Right renal cortex interstitium (tissue), 3 donors: ENCODE results near the gene ECHDC1. TPM values are rescaled to one million over a fixed set of nuclear protein-coding genes. Genes with fewer than 3 reads are reported as not detected.

Experiments used
- DNase-seq, 3 donors: peaks; one replicate each; pipeline ENCODE4 v3.0.0-alpha.2; 2013; ENCODE audit warnings: low read depth in 3 of 3, low spot score in 2 of 3
- polyA plus RNA-seq, 3 donors: library from polyadenylated mRNA; unstranded; fragments of 120-200 nt; gene quantifications; one replicate each; pipeline ENCODE4 v1.2.1, GENCODE V29; 2013; ENCODE audit not compliant: insufficient read length in 3 of 3

The ECHDC1 gene
- polyA plus RNA-seq, 3 donors: 86.8 to 94.5 (median 89.2) TPM

DNA sequence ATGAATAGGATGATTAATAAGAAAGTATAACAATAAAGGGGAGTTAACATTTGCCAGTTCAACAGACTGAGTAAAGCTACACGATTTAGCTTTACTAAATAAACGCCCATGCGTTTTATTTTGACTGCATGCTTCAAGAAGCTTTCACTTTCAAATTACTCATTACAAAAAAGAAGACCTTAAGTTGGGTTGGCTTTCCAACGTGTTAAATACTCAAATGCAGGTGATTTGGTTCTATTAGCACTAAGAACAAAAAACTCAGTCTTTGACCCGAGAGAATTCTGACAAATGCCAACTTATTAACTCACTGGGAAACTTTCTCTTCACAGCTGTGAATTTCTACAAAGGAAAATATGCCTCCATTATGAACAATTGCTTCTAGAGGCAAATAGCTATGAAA, 51.9 kb downstream of the ECHDC1 start:
- no peak for DNase-seq

DNA sequence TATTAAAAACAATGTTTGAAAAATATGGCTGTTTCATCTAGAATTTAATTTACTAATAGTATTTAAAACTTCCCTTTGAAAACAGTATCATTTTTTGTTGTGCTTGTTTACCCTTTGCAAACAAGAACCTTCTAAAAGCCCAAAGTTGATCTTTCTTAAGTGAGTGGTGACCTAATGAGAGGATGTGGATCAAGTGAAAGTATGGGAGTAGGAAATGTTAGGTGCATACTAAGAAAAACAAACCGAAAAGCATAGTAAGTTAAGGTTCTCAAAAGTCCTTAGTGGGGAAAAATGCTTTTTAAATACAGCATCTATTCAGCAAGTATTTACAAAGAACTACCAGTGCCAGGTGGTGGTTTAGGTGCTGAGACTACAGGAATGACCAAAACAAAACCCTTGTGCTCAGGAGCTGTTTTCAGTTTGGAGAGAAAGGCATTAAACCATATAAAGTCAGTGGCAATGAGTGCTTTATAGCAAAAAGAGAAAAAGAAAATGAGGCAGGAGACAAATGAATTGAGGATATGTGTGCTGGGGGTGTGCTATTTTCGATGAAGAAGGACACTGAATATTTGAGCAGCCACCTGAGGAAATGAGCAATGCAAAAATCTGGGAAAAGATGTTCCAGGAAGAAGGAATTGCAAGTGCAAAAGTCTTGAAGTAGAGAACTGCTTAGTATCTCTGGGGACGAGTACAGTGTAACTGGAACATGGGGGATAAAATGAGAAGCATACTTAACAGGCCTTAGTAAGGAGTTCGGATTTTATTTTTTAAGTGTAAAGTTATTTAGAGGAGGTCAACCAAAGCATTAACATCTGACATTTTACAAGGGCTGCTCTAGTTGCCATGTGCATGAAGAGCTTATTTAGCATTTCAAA, 52.8 kb downstream of the ECHDC1 start:
- no peak for DNase-seq

DNA sequence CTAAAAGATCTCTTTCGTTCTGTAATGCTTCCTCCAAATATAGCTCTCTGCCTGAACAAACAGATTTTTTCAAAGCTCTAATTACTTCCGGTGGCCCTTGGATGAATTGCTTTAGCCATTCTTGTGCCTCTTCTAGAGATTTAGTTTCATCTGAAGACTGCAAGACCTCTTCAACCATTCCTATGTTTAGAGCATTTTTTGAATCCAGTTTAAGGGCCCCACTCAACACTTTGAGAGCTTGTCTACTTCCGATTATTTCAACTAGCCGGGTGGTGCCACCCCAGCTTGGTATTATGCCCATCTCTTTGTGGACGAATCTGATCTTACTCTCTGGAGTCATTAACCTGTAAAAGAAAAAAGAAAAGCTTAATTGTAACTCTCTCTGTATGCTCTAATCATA, 53.5 kb downstream of the ECHDC1 start:
- DNase-seq: no peak

DNA sequence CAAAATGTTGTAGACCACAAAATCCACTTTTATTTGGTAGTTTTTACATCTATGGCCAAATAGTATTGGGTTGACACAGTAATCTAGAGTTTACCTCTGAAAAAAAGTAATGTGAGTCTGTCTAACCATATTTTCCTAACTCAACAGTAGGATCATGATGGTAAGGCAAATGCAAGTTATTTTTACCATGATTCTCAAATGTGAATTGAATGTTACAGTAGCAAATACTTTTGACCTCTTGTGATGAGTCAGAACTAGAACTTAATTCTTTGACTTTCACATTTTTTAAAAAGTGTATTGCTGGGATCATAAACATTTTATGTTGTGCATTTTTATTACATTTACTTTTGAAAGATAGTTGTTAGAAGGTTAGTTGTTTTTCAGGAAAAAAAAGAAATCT, 54.7 kb downstream of the ECHDC1 start:
- no peak for DNase-seq

DNA sequence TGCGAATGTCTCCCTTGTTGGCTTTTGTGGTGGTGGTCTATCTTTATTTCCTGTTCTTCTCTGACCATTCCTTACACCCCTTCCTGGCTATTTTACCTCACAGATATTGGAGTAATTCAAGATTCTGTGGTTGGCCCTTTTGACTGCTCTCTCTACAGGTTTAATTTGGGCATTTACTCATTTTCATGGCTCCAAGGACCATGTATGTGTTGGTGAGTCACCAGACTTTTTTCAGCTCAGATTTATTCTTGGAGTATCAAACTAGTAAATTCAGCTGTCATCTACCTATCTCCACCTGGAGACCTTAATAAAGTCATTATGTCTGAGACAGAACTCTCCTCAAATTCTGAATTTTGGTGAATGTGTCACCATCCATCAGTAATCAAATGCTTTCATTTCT, 61.2 kb downstream of the ECHDC1 start:
- no peak for DNase-seq

DNA sequence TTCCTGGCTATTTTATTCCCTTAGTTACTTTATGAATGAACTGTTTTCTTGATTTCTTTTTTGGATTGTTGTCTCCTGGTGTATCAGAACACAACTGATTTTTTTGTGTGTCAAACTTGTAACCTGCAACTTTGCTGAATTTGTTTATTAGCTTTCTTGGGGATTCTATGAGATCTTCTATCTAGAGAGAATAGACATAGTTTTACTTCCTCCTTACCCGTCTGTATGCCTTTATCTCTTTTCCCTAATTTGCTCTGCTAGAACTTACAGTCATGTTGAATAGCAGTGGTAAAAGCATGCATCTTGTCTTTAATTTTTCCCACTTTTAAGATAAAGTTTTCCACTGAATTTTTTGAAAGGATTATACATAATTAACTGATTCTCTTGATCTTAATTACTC, 63.6 kb downstream of the ECHDC1 start:
- no peak for DNase-seq

DNA sequence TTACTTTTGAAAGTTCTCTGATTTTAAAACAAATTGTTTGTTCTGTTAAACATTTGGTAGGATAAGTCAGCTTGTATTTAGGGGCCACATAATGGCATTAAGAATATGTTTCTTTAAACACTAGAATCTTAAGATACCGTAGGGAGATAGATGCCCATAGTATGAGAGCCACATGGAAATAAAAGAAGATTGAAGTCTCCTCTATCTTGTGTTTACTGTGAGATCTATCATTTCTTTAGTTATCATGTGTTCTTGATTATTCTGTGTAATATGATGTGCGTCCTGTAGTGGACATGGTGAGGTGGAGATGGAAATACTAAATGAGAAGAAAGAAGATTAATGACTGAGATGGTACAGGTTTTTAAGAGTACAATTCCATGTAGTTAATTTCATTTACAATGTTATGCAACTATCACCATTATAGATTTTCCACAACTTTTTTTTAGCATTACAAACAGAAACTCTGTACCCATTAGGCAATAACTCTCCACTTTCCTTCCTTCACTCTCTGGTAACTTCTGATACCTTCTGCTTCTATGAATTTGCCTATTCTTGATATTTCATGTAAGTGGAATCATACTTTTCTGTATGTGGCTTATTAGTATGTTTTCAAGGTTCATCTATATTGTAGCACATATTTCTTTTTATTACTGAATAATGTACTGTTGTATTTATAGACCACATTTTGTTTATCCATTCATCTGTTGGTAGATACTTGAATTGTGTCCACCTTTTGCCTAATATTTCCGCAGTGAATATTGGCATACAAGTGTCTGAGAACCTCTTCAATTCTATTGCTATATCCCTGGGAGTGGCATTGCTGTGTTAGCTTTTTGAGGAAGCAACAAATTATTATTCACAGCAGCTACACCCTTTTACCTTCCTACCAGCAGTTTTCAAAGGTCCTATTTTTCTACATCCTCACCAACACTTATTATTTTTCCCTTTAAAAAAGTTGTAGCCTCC, 65.2 kb downstream of the ECHDC1 start:
- DNase-seq: no peak

DNA sequence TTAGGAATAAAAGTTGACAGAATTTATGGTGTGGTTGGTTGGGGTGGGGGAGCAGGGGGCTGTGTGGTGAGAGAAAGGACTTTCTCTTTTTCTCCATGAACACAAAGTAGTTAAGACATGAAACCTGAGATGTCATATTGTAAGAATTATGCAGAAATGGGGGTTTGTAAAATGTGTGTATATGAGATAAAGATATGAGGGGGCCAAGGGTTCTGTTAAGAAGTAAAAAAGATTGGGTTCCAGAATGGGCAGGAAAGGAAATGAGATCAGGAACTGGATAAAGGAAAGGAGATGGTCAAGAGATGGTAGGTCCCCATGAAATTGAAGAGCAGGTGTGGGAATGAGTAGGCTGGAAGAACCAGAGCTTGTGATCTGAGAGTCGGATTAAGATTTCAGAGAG, 67.1 kb downstream of the ECHDC1 start:
- no peak for DNase-seq

DNA sequence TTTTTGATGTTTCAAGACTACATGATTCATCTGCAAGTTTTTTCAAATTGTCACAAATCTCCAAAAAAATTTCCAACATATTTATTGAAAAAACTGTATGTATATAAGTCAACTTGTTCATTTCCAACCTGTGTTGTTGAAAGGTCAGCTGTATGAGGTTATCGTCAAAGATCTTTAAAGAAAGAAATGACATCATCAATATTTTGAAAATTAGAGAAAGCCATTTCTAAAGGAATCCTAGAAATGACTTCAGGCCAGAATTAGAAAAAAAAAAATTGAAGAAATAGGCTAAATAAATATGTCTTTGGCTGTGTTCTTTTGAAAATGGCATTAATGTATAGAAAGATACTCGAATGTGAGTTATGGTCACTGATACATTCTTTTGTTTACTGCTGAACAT, 69.9 kb downstream of the ECHDC1 start:
- DNase-seq: no peak

DNA sequence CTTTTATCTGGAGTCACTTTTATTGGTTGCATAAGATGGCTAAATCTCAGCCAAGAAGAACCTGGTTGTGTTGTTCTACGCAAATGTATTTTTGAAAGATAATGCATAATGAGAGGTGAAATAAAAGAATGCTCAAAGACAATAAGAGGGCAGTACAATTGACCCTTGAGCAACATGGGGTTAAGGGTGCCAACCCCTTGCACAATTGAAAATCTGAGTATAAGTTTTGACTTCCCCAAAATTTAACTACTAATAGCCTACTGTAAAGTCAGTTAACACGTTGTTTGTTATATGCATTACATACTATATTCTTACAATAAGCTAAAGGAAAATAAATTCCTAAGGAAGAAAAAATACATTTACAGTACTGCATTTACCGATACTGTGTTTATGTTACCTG, 70.8 kb downstream of the ECHDC1 start:
- DNase-seq: no peak

DNA sequence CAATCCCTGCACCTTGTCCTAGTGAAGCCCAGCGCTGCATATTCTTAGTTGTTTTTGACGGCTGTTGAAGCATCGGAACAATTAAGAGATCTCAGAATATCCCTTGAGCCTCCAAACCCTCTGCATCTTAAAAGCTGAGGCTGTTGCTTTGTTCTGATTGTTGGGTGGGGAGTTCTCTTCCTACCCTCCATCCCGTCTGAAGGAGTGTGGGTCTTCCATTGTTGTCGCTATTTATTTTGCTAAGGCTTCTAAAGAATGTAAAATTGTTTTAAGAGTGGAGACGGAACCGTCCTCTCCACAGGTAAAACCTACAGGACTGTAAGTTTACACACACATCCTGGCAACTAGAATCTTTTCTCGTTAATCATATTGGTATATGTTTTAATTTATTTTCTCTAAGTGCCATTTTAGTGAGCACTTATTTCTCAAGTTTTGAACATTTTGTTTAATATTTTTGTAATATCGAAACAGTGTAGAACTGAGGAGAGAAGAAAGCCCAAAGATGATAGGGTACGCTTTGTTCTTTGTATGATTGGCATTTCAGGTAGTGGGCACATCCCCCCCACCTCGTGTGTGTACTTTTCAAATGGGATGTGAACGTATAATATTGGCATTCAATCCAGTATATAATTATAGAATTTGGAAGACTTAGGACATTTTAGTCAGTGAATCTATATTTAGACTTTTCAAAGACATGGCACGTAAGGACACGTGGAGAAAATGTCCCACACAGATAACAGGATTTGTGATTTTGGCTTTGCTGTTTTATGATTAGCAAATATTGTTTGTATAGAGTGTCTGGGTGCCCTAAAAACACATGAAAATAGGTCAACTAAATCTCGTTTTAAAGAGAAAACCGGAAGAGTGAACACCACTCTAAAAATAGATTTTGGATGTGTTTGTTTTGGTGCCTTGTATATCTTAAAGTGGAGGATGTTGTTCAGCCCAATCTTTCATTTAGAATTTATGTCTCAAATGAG, 75.5 kb downstream of the ECHDC1 start:
- DNase-seq: peak; percentile 25 to 68 (median 49)

DNA sequence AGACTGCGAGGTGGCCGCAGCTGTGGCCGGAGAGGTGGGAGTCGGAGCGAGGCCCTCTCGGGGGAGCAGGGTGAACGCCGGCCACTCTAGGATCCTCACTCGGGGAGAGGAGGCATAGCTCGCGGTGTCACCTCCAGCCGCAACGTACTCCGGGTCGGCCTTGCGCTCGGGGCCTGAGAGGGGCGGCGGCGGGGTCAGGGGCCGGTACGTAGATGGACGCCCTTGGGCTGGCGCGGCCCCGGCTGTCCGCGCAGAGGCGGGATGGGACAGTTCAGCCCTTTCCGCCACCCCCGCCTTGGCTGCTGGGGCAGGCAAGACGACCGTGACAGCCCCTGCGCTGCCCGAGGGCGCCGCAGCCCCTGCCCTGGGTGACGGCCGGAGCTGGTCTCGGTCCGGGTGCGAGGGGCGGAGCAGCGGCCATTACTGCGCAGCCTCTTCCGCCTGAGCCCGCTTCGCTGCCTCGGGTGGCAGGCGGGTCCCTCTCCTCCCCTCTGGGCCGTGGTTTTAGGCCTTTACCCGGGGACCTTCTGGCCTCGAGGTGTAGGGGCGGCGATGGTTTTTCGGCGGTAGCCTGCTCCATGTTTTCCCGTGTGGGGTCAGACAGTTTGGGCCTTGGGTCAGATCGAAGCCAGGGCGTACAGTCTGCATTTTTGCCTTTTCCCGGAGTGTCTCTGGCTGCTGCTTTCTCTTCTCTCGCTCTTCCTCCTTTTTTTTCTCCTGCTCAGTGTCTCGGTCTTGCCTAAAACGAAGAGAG, 76.3 kb downstream of the ECHDC1 start:
- peak in 2 of 3 donors; percentile 48 to 49 for DNase-seq

DNA sequence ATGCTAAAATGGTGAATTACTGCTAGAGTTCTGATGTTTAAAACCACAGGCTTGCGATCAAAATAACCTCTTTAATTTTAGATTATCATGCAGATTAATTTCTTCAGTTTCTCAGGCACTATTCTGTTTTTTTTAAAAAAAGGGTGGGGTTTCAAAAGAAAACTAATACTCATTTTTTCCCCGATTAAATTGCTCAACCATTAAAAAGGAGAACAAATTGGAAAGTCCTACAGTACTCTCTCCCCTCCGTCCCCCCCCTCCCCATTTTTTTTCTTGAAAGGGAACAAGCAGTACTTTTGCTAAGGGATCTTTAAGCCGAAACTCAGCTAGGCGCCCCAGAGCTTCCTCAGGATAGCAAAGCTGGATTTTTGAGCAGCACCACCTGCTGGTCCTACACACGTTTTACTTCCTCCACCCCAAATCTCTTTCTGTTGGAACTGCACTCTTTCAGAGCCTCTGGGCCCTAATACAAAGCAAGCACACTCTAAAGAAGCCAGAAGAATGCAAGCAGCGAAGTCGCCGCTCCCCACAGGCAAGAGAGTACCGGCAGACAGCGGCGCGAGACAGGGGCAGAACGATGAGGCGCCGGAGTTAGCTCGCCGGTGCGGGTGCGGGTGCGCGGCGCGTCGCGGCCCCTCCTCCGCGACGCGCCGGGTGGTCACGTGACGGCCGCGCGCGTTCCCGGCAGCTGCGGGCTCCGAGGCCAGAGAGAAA, 77.1 kb downstream of the ECHDC1 start, which contains the start of gene RNF146:
TSS of gene RNF146 (plus strand) at position 687 of the 714 bp plus-strand sequence. CDS start 13,475 bp downstream, outside the sequence.
- peak; percentile 84 to 88 (median 88) for DNase-seq

DNA sequence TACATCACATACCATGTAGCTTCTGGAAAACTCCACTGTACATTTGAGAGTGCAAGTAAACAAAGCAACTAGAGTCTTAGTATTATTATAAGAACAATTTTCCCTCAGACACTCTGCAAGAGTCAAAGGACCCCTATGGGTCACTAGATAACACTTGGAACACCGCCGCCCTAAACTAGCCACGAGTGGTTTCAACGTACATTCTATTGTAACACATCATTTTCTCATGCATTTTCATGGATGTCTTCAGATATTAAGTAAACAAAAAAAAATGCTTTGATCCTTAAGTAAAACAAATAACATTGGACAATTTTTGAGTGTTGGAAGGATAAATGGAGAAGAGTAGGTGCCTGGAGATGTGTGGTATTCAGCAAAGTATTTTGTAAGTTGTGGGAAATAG, 79.9 kb downstream of the ECHDC1 start:
- DNase-seq: no peak

DNA sequence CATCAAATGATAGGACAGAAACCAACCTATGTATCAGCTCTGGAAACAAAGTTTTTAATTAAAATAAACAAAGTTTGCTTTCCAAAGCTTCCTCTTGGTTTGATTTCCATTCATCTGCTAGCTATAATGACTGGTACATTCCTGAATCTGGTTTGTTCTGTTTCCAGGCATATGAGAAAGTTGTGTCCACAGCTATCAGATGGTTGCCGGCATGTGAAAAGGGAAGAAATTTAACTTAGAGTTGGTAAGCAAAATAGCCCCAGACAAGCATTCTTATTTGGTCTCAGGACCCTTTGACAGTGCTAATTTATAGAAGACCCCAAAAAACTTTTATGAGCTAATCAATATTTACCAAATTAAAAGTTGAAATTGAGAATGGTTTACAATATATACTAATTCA, 80.5 kb downstream of the ECHDC1 start:
- no peak for DNase-seq

DNA sequence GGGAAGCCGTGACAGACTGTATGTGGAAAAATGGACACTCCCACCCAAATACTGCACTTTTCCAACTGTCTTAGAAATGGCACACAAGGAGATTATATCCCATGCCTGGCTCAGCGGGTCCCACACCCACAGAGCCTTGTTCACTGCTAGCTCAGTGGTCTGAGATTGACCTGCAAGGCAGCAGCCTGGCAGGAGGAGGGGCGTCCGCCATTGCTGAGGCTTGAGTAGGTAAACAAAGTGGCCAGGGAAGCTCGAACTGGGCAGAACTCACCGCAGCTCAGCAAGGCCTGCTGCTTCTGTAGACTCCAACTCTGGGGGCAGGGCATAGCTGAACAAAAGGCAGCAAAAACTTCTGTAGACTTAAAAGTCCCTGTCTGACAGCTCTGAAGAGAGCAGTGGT, 88.1 kb downstream of the ECHDC1 start:
- DNase-seq: no peak

DNA sequence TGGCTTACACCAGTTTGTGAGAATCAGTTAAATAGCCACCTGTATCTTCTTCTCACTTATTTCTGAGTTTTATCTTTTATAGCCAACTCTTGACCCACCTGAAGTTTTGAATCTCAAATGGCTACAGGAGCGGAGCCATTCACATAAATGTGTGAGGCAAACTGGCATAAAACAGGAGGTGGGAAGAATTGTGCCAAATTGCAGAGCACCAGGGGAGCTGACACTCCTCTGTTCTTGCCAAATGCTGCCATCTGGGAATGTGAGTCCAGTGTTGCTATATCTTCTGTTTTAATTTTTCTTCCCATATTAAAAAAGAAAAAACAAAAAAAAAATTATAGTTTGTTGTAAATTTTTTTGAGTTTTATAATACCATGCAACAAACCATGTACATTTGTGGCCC, 93.8 kb downstream of the ECHDC1 start:
- DNase-seq: no peak

DNA sequence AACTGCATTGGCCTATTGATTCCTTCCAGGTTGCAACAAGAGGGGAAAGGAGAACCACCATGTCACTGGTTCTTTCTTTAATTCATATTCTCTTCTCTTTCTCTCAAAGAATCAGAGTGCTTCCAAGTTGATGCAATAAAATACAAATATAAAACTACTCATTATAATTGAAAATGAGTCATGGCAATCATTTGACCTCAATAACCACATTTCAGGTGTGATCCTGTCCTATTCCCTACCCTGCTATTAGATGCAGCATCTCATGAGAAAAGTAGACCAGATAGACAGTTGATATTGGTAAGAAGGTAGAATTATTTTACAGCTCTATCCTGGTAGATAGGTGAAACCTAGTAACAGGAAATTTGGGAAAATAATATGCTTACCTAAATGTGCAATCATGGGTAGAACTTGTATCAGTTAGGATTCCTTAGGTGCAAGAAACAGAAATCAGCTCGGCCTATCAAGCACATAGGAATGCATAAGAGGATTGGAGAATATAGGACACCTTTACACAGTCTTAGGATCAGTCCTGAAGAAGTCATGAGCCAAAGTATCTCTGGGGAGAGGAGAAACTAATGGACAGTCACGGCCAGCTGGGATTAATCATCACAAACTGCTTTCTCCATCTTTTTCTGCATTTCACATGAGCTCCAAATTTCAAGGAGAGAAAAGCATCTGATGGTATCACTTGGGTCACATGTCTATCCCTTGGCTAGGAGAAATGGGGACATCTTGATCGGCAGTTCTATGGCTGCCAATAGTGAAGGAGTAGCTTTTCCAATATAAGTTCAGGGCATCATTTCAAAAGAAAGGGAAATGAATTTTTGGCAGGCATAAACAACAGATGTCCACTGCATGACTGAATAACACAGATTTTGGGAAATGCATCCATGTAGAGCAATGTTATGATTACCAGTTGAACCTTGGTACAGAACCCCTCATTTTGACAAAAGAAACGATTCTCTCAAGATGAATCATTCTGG, 96.0 kb downstream of the ECHDC1 start:
- DNase-seq: no peak
